ENCODE measurements around the gene TMEM239. TPM values are rescaled to one million over a fixed set of nuclear protein-coding genes. Genes with fewer than 3 reads are reported as not detected.

The TMEM239 gene
- total RNA-seq, 2 experiments from 2014 or later: not detected

GRCh38 chr20:2837221-2837960, 21.2 kb downstream of the TMEM239 start:
- peaks cover 13% of the 10 kb centered on the region for H3K4me1 Mint-ChIP-seq
- ATAC-seq: no peak

GRCh38 chr20:2838170-2838797, 22.1 kb downstream of the TMEM239 start:
- no peak overlapping the region for H3K4me3 Mint-ChIP-seq

More at GRCh38 chr20:2837221-2837960, 21.2 kb downstream of the TMEM239 start:
- CTCF ChIA-PET: no interaction called here
- Mint-ChIP-seq H3K27me3 (no peaks in the 10 kb centered on the region), H3K36me3 (peaks cover 6% of the 10 kb centered on the region), H3K9me3 (ENCODE audit: low read depth) (no peaks in the 10 kb centered on the region), H3K27ac (no peak overlapping the region), H3K4me3 (no peak overlapping the region)
- DNase-seq: peak; percentile 3

GRCh38 chr20:2838847-2839671, 22.9 kb downstream of the TMEM239 start:
- Mint-ChIP-seq H3K27me3 (no peaks in the 10 kb centered on the region), H3K9me3 (ENCODE audit: low read depth) (no peaks in the 10 kb centered on the region), H3K27ac (peak overlapping the region; percentile 69), H3K4me1 (peaks cover 15% of the 10 kb centered on the region), H3K4me3 (peak overlapping the region; percentile 64), H3K36me3 (peaks cover 6% of the 10 kb centered on the region)
- CTCF ChIA-PET: interaction anchor here (0.6 to 2.2 kb wide), 5 partner anchors 12 to 125 kb away, joined by 3 to 11 read pairs (median 3); no protein-coding TSS in a partner anchor
- DNase-seq (no peak), ATAC-seq (no peak)

More at GRCh38 chr20:2838170-2838797, 22.1 kb downstream of the TMEM239 start:
- CTCF ChIA-PET: no interaction called here
- Mint-ChIP-seq H3K4me1 (peaks cover 13% of the 10 kb centered on the region), H3K9me3 (ENCODE audit: low read depth) (no peaks in the 10 kb centered on the region), H3K27me3 (no peaks in the 10 kb centered on the region), H3K27ac (no peak overlapping the region), H3K36me3 (peaks cover 6% of the 10 kb centered on the region)
- DNase-seq: no peak
- no peak for ATAC-seq

- H3K36me3 Mint-ChIP-seq: peaks cover 9% of the 10 kb centered on the region
- DNase-seq: no peak
- CTCF ChIA-PET: interaction anchor here (0.6 to 2.8 kb wide), 7 partner anchors 12 to 152 kb away, joined by 3 to 12 read pairs (median 4); no protein-coding TSS in a partner anchor
- peak overlapping the region; percentile 69 for H3K27ac Mint-ChIP-seq
- H3K27me3 Mint-ChIP-seq: no peaks in the 10 kb centered on the region
- H3K4me3 Mint-ChIP-seq: peak overlapping the region; percentile 64
- H3K4me1 Mint-ChIP-seq: peaks cover 18% of the 10 kb centered on the region
- H3K9me3 Mint-ChIP-seq (ENCODE audit: low read depth): no peaks in the 10 kb centered on the region
- no peak for ATAC-seq
These were observed 23.6 kb downstream of the TMEM239 start for GRCh38 chr20:2839732-2840137.

GRCh38 chr20:2840138-2840966, 24.2 kb downstream of the TMEM239 start, which contains the start of the genes PCED1A and VPS16:
TSS of gene PCED1A (minus strand) at chr20:2840655. CDS start at chr20:2839912, 743 bp downstream.
TSS of gene VPS16 (plus strand) at chr20:2840745. CDS start at chr20:2840775, 30 bp downstream.
- ATAC-seq (peak; percentile 98), DNase-seq (peak; percentile 92)
- Mint-ChIP-seq H3K4me3 (peak within 1 kb of the TSS; percentile 82), H3K9me3 (ENCODE audit: low read depth) (no peaks in the 10 kb centered on the region), H3K27me3 (no peaks in the 10 kb centered on the region), H3K4me1 (peaks cover 23% of the 10 kb centered on the region), H3K36me3 (peaks cover 9% of the 10 kb centered on the region), H3K27ac (peak within 1 kb of the TSS; percentile 84)
- CTCF ChIA-PET: interaction anchor here (0.6 to 2.8 kb wide), 8 partner anchors 11 to 152 kb away, joined by 3 to 12 read pairs (median 4); no protein-coding TSS in a partner anchor

GRCh38 chr20:2840967-2841531, 24.9 kb downstream of the TMEM239 start:
- Mint-ChIP-seq H3K9me3 (ENCODE audit: low read depth) (no peaks in the 10 kb centered on the region), H3K4me3 (peak overlapping the region; percentile 82), H3K36me3 (peaks cover 9% of the 10 kb centered on the region), H3K27ac (peak overlapping the region; percentile 76), H3K4me1 (peaks cover 27% of the 10 kb centered on the region), H3K27me3 (no peaks in the 10 kb centered on the region)
- ATAC-seq (peak; percentile 58), DNase-seq (peak; percentile 67)
- CTCF ChIA-PET: interaction anchor here (1.3 to 2.8 kb wide), 5 partner anchors 11 to 153 kb away, joined by 4 to 12 read pairs (median 6); no protein-coding TSS in a partner anchor

- CTCF ChIA-PET: no interaction called here
These were observed 29.4 kb downstream of the TMEM239 start for GRCh38 chr20:2845607-2846006.

GRCh38 chr20:2846698-2847097, 30.5 kb downstream of the TMEM239 start:
- no peak overlapping the region for H3K27ac Mint-ChIP-seq
- no peak overlapping the region for H3K4me3 Mint-ChIP-seq
- H3K4me1 Mint-ChIP-seq: peaks cover 26% of the 10 kb centered on the region
- no peaks in the 10 kb centered on the region for H3K27me3 Mint-ChIP-seq
- CTCF ChIA-PET: interaction anchor here (1.2 kb wide), 1 partner anchor 117 kb away, joined by 3 read pairs; no protein-coding TSS in a partner anchor
- DNase-seq (peak; percentile 29), ATAC-seq (no peak)
- H3K36me3 Mint-ChIP-seq: peaks cover 9% of the 10 kb centered on the region
- no peaks in the 10 kb centered on the region for H3K9me3 Mint-ChIP-seq (ENCODE audit: low read depth)

More at GRCh38 chr20:2845607-2846006, 29.4 kb downstream of the TMEM239 start:
- no peak for ATAC-seq
- Mint-ChIP-seq H3K36me3 (peaks cover 10% of the 10 kb centered on the region), H3K4me1 (peaks cover 27% of the 10 kb centered on the region), H3K27me3 (no peaks in the 10 kb centered on the region), H3K27ac (no peak overlapping the region), H3K9me3 (ENCODE audit: low read depth) (no peaks in the 10 kb centered on the region), H3K4me3 (no peak overlapping the region)
- peak; percentile 45 for DNase-seq

GRCh38 chr20:2847802-2848201, 31.6 kb downstream of the TMEM239 start:
- Mint-ChIP-seq H3K9me3 (ENCODE audit: low read depth) (no peaks in the 10 kb centered on the region), H3K36me3 (peaks cover 9% of the 10 kb centered on the region), H3K27me3 (no peaks in the 10 kb centered on the region), H3K27ac (peak overlapping the region; percentile 5), H3K4me3 (no peak overlapping the region), H3K4me1 (peaks cover 37% of the 10 kb centered on the region)
- DNase-seq (peak; percentile 31), ATAC-seq (no peak)
- CTCF ChIA-PET: no interaction called here

- no peak for ATAC-seq
- H3K27ac Mint-ChIP-seq: no peak overlapping the region
- DNase-seq: peak; percentile 14
- H3K9me3 Mint-ChIP-seq (ENCODE audit: low read depth): no peaks in the 10 kb centered on the region
- no peak overlapping the region for H3K4me3 Mint-ChIP-seq
- H3K36me3 Mint-ChIP-seq: peaks cover 6% of the 10 kb centered on the region
- H3K27me3 Mint-ChIP-seq: no peaks in the 10 kb centered on the region
- peaks cover 45% of the 10 kb centered on the region for H3K4me1 Mint-ChIP-seq
- CTCF ChIA-PET: interaction anchor here (0.6 to 3.5 kb wide), 3 partner anchors 16 to 97 kb away, joined by 3 to 19 read pairs (median 3); no protein-coding TSS in a partner anchor
These were observed 33.4 kb downstream of the TMEM239 start for GRCh38 chr20:2849529-2849928.

GRCh38 chr20:2851086-2851485, 34.9 kb downstream of the TMEM239 start:
- CTCF ChIA-PET: interaction anchor here (1.3 to 3.5 kb wide), 13 partner anchors 11 to 166 kb away, joined by 3 to 21 read pairs (median 7); partner anchors contain the start of genes PCED1A and VPS16
- H3K27ac Mint-ChIP-seq: peak overlapping the region; percentile 47
- H3K9me3 Mint-ChIP-seq (ENCODE audit: low read depth): no peaks in the 10 kb centered on the region
- no peak overlapping the region for H3K4me3 Mint-ChIP-seq
- peaks cover 3% of the 10 kb centered on the region for H3K36me3 Mint-ChIP-seq
- DNase-seq (peak; percentile 38), ATAC-seq (no peak)
- H3K27me3 Mint-ChIP-seq: no peaks in the 10 kb centered on the region
- peaks cover 34% of the 10 kb centered on the region for H3K4me1 Mint-ChIP-seq

- DNase-seq: no peak
- H3K27ac Mint-ChIP-seq: no peak overlapping the region
- CTCF ChIA-PET: interaction anchor here (1.0 to 2.4 kb wide), 2 partner anchors 18 to 103 kb away, joined by 3 to 6 read pairs; partner anchors contain the start of genes PCED1A and VPS16
These were observed 42.4 kb downstream of the TMEM239 start for GRCh38 chr20:2858591-2858990.

More at GRCh38 chr20:2858591-2858990, 42.4 kb downstream of the TMEM239 start:
- no peak for ATAC-seq
- Mint-ChIP-seq H3K9me3 (ENCODE audit: low read depth) (no peaks in the 10 kb centered on the region), H3K4me1 (peaks cover 7% of the 10 kb centered on the region), H3K36me3 (peaks cover 3% of the 10 kb centered on the region), H3K27me3 (no peaks in the 10 kb centered on the region), H3K4me3 (no peak overlapping the region)
